WTC11 (cell line): ENCODE results near the gene SEMA4D. TPM values are rescaled to one million over a fixed set of nuclear protein-coding genes. Genes with fewer than 3 reads are reported as not detected.
A peak's percentile ranks its signal among the peaks of the same experiment; 100 is the strongest.

Source experiments
- ATAC-seq: fragments of 200-7000 bp; cut with Tn5 transposase; 2 replicates; pipeline ENCODE4 v1.10.0; 2021; ENCODE audit warnings: mild to moderate bottlenecking, moderate library complexity
- CTCF ChIA-PET: fragments of 300-600 bp; sonication (Branson Sonifier 250); formaldehyde crosslinking; loops from one replicate; lab custom pipeline; 2021; ENCODE audit warnings: antibody characterized with exemption; lab: Charles Lee
- POLR2A ChIA-PET: fragments of 350-600 bp; sonication (Branson Sonifier 250); formaldehyde crosslinking; loops from one replicate; lab custom pipeline; 2021; ENCODE audit warnings: antibody characterized with exemption; lab: Charles Lee
- DNase-seq: peaks from one replicate; pipeline ENCODE4 v3.0.0; 2021; ENCODE audit warnings: low spot score
- H3K27ac Mint-ChIP-seq: 2 replicates; pipeline ENCODE4 v1.8.0; 2021; ENCODE audit warnings: mixed read lengths
- H3K27me3 Mint-ChIP-seq: 2 replicates; pipeline ENCODE4 v1.8.0; 2021; ENCODE audit warnings: low read depth, mild to moderate bottlenecking, moderate library complexity, mixed read lengths
- H3K36me3 Mint-ChIP-seq: 2 replicates; pipeline ENCODE4 v1.8.0; 2021; ENCODE audit warnings: mixed read lengths
- H3K4me1 Mint-ChIP-seq: 2 replicates; pipeline ENCODE4 v1.8.0; 2022; ENCODE audit warnings: mixed read lengths
- H3K4me3 Mint-ChIP-seq: 2 replicates; pipeline ENCODE4 v1.8.0; 2021; ENCODE audit warnings: mild to moderate bottlenecking, moderate library complexity, mixed read lengths
- H3K9me3 Mint-ChIP-seq: 2 replicates; pipeline ENCODE4 v1.8.0; 2021; ENCODE audit warnings: mixed read lengths
- CREB1 ChIP-seq: sonication (generic); formaldehyde crosslinking; IDR thresholded peaks from 2 replicates; pipeline ENCODE4 v1.8.0; 2023; ENCODE audit warnings: mild to moderate bottlenecking, missing genetic modification reagents
- EMX1 ChIP-seq: fragments of 250-450 bp; sonication (Bioruptor Pico); IDR thresholded peaks from 2 replicates; pipeline ENCODE4 v1.8.0; 2021; ENCODE audit warnings: mild to moderate bottlenecking
- FOXJ3 ChIP-seq: sonication (generic); formaldehyde crosslinking; IDR thresholded peaks from 2 replicates; pipeline ENCODE4 v1.9.0; 2021; ENCODE audit warnings: missing genetic modification reagents, mild to moderate bottlenecking, borderline replicate concordance
- FOXP1 ChIP-seq: sonication (generic); formaldehyde crosslinking; IDR thresholded peaks from 2 replicates; pipeline ENCODE4 v1.8.0; 2022; ENCODE audit warnings: missing genetic modification reagents, mild to moderate bottlenecking, moderate library complexity, borderline replicate concordance
- GABPB1 ChIP-seq: sonication (generic); formaldehyde crosslinking; IDR thresholded peaks from 2 replicates; pipeline ENCODE4 v1.8.1; 2023; ENCODE audit warnings: mild to moderate bottlenecking, missing genetic modification reagents
- GTF2I ChIP-seq: fragments of 250-450 bp; sonication (Bioruptor Pico); conservative IDR thresholded peaks from 2 replicates; pipeline ENCODE4 v1.4.0; 2021; ENCODE audit warnings: mild to moderate bottlenecking
- MXD4 ChIP-seq: fragments of 250-450 bp; sonication (Bioruptor Pico); IDR thresholded peaks from 2 replicates; pipeline ENCODE4 v1.8.0; 2021; ENCODE audit warnings: mild to moderate bottlenecking, moderate library complexity, borderline replicate concordance
- PREB ChIP-seq: sonication (generic); formaldehyde crosslinking; IDR thresholded peaks from 2 replicates; pipeline ENCODE4 v1.8.1; 2022; ENCODE audit warnings: mild to moderate bottlenecking, missing genetic modification reagents, moderate library complexity, borderline replicate concordance
- RELA ChIP-seq: sonication (generic); formaldehyde crosslinking; IDR thresholded peaks from 2 replicates; pipeline ENCODE4 v1.8.1; 2022; ENCODE audit warnings: missing genetic modification reagents, mild to moderate bottlenecking, borderline replicate concordance
- RORB ChIP-seq: fragments of 250-450 bp; sonication (Bioruptor Pico); IDR thresholded peaks from 2 replicates; pipeline ENCODE4 v1.9.0; 2021; ENCODE audit warnings: mild to moderate bottlenecking
- SMAD3 ChIP-seq: sonication (generic); formaldehyde crosslinking; IDR thresholded peaks from 2 replicates; pipeline ENCODE4 v1.8.0; 2022; ENCODE audit warnings: missing genetic modification reagents, mild to moderate bottlenecking, borderline replicate concordance
- TEAD4 ChIP-seq: sonication (generic); formaldehyde crosslinking; IDR thresholded peaks from 2 replicates; pipeline ENCODE4 v1.8.0; 2022; ENCODE audit warnings: mild to moderate bottlenecking, missing genetic modification reagents
- ZNF121 ChIP-seq: sonication (generic); formaldehyde crosslinking; IDR thresholded peaks from 2 replicates; pipeline ENCODE4 v1.8.0; 2023; ENCODE audit warnings: missing genetic modification reagents
- ZNF281 ChIP-seq: sonication (generic); formaldehyde crosslinking; IDR thresholded peaks from 2 replicates; pipeline ENCODE4 v1.8.0; 2023; ENCODE audit warnings: mild to moderate bottlenecking, missing genetic modification reagents
- ZNF396 ChIP-seq: fragments of 250-450 bp; sonication (Bioruptor Pico); IDR thresholded peaks from 2 replicates; pipeline ENCODE4 v1.8.0; 2021; ENCODE audit warnings: mild to moderate bottlenecking, moderate library complexity, borderline replicate concordance
- total RNA-seq: library from RNA; stranded (reverse); gene quantifications from 3 replicates; pipeline ENCODE4 v1.2.3, GENCODE V29; 2021
- TF ChIP-seq, protein P1 (sequence below): sonication (generic); formaldehyde crosslinking; IDR thresholded peaks from 2 replicates; pipeline ENCODE4 v1.8.0; 2022; ENCODE audit warnings: mild to moderate bottlenecking, missing genetic modification reagents
- TF ChIP-seq, protein P2 (sequence below): sonication (generic); formaldehyde crosslinking; IDR thresholded peaks from 2 replicates; pipeline ENCODE4 v1.8.1; 2022; ENCODE audit warnings: mild to moderate bottlenecking, moderate library complexity, missing genetic modification reagents
- TF ChIP-seq, protein P3 (sequence below): fragments of 200-600 bp; IDR thresholded peaks from 2 replicates; pipeline ENCODE4 v1.8.0; 2022; ENCODE audit warnings: antibody characterized with exemption

Gene SEMA4D
- total RNA-seq, 1 experiment from 2014 or later, result 67.8 TPM

DNA sequence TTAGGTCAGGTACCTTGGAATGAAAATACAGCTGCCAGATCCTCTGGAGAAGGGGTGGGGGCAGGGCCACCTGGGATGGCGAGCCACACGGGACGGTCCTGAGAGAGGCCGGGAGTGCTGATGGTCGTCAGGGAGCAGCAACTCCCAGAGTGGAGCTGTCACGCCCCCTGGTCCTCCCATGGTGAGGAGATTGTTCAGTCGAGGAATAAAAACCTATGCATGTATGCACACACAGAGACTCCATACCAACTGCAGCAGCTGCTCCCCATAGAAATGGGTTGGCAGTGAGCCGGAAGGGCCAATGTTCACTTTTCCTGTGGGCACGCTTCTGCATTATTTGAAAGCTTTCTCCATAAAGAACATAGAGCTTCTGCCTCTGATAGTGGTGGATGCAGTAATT is 45.2 kb upstream of the SEMA4D start:
- no peak for DNase-seq
- CTCF ChIA-PET, result interaction anchor here (1.4 to 3.6 kb wide), 3 partner anchors 22 to 114 kb away, joined by 7 to 25 read pairs (median 10); no protein-coding TSS in a partner anchor
- POLR2A ChIA-PET, result no interaction called here
- Mint-ChIP-seq H3K27me3 (peaks cover 3% of the 10 kb centered on the region; the same call in 1 of the 2 replicates), H3K27ac (no peak overlapping the region), H3K4me3 (no peak overlapping the region), H3K4me1 (peaks cover 20% of the 10 kb centered on the region), H3K36me3 (peaks cover 18% of the 10 kb centered on the region), H3K9me3 (peaks cover 25% of the 10 kb centered on the region)
- TF ChIP-seq FOXP1, result no peak
- TF ChIP-seq, protein P1, sequence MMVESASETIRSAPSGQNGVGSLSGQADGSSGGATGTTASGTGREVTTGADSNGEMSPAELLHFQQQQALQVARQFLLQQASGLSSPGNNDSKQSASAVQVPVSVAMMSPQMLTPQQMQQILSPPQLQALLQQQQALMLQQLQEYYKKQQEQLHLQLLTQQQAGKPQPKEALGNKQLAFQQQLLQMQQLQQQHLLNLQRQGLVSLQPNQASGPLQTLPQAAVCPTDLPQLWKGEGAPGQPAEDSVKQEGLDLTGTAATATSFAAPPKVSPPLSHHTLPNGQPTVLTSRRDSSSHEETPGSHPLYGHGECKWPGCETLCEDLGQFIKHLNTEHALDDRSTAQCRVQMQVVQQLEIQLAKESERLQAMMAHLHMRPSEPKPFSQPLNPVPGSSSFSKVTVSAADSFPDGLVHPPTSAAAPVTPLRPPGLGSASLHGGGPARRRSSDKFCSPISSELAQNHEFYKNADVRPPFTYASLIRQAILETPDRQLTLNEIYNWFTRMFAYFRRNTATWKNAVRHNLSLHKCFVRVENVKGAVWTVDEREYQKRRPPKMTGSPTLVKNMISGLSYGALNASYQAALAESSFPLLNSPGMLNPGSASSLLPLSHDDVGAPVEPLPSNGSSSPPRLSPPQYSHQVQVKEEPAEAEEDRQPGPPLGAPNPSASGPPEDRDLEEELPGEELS (CRISPR knock-in tag), result no peak
- no peak for TF ChIP-seq SMAD3 (CRISPR knock-in tag)
- TF ChIP-seq FOXJ3, result no peak
- TF ChIP-seq GTF2I, result no peak
- no peak for TF ChIP-seq RORB (CRISPR knock-in tag)
- TF ChIP-seq CREB1 (CRISPR knock-in tag), result no peak
- TF ChIP-seq RELA (CRISPR knock-in tag), result no peak
- TF ChIP-seq TEAD4 (CRISPR knock-in tag), result no peak
- no peak for TF ChIP-seq ZNF281
- TF ChIP-seq EMX1 (CRISPR knock-in tag), result no peak
- TF ChIP-seq ZNF121 (CRISPR knock-in tag), result no peak
- TF ChIP-seq ZNF396 (CRISPR knock-in tag), result no peak
- TF ChIP-seq, protein P2, sequence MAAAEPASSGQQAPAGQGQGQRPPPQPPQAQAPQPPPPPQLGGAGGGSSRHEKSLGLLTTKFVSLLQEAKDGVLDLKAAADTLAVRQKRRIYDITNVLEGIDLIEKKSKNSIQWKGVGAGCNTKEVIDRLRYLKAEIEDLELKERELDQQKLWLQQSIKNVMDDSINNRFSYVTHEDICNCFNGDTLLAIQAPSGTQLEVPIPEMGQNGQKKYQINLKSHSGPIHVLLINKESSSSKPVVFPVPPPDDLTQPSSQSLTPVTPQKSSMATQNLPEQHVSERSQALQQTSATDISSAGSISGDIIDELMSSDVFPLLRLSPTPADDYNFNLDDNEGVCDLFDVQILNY (CRISPR knock-in tag), result no peak
- TF ChIP-seq, protein P3, sequence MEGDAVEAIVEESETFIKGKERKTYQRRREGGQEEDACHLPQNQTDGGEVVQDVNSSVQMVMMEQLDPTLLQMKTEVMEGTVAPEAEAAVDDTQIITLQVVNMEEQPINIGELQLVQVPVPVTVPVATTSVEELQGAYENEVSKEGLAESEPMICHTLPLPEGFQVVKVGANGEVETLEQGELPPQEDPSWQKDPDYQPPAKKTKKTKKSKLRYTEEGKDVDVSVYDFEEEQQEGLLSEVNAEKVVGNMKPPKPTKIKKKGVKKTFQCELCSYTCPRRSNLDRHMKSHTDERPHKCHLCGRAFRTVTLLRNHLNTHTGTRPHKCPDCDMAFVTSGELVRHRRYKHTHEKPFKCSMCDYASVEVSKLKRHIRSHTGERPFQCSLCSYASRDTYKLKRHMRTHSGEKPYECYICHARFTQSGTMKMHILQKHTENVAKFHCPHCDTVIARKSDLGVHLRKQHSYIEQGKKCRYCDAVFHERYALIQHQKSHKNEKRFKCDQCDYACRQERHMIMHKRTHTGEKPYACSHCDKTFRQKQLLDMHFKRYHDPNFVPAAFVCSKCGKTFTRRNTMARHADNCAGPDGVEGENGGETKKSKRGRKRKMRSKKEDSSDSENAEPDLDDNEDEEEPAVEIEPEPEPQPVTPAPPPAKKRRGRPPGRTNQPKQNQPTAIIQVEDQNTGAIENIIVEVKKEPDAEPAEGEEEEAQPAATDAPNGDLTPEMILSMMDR, result no peak
- TF ChIP-seq GABPB1 (CRISPR knock-in tag), result no peak
- no peak for TF ChIP-seq PREB (CRISPR knock-in tag)
- no peak for TF ChIP-seq MXD4
- peak; percentile 38 for ATAC-seq
